CD4-positive, alpha-beta T cell treated with Interferon gamma for 1 hour (primary cell): ENCODE data around the gene ASB13.
"Not testable (repeated sequence)": the region's sequence is repeated elsewhere in the genome, so short reads cannot be mapped to it uniquely, and the experiment has no call there.

ENCODE experiments used
- DNase-seq: peaks from one replicate; pipeline ENCODE4 v3.0.0-alpha.2; 2020

The ASB13 gene

DNA sequence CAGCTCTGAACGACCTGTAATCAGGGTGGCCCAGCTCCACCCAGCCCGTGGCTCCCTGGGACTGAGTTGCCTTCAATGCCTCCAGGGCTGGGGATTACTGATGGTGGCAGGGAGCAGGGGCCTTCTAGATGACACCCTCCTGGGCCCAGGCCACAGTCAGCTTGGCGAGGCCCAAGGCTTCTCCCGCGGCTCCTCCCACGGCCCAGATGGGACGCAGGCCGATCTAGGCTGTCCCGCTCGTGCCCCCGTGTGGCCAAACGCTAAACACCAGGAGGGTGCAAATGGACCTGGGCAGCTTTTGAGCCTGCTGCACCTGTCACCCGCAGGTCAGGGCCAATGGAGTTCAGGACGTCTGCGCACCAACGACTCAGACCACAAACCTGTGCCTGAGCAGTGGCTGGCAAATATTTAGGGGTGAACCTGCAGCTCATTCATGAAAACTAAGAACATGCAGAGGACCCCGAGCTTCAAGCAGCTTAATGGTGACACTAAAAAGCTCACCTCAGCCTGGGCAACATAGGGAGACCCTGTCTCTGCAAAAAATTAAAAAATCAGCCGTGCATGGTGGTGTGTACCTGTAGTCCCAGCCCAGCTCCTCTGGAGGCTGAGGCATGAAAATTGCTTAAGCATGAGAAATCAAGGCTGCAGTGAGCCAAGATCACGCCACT is 43.2 kb downstream of the ASB13 start:
- peak; percentile 74 for DNase-seq

DNA sequence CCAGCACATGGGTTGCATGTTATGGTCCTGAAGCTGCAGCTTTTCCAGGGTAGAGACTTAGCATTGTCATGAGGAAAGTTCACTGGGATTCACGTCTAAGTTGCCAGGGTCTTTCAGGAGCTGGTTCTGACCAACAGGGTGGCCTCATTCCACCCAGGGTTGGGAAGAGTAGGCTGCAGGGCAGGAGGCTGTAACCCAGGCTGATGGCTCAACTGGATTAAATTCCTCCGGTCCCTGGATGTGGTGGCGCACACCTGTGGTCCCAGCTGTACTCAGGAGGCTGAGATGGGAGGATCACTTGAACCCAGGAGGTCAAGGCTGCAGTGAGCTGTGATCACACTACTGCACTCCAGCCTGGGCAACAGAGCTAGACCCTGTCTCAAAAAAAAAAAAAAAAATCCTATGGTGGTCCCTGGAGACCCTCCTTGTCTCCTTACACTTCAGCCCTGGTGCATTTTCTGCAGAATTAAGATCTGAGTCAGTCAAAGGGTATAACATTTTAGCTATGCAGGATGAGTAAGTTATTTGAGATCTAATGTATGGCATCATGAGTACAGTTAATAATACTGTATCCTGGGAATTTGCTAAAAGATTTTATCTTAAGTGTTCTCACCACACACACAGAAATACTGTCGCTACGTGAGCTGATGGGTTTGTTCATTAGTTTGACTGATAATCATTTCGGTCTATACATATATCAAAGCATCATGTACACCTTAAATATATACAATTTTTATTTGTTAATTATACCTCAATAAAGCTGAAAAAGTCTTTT is 44.0 kb downstream of the ASB13 start:
- DNase-seq = no peak

DNA sequence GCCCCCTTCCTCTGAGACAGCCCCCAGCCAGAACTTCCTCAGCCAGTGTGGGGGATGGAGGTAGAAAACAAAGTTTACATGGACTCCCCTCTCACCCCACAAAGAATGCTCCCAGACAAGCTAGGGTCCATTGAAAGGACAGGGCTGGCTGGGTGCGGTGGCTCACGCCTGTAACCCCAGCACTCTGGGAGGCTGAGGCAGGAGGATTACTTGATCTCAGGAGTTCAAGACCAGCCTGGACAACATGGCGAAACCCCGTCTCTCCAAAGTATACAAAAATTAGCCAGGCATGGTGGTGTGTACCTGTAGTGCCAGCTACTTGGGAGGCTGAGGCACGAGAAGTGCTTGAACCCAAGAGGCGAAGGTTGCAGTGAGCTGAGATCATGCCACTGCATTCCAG is 45.0 kb downstream of the ASB13 start:
- DNase-seq = not testable (repeated sequence)

DNA sequence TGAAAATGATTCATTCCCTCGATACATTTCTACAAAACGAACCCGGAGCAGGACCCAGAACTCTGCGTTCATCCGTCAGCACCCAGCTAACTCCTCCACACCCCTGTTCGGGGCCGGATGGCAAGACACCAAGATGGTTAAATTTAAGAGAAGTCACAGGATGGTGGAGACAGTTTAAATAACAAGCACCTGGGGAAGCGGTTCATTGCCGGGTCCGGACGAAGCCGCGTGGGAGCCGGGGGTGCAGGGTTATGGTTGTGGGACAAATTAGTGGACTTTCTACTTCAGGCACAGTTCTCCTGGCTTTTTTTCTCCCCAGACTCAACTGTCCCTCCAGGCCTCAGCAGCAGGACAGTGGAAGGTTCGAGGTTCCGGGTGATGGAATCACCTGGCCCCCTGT is 45.4 kb downstream of the ASB13 start:
- DNase-seq = no peak

DNA sequence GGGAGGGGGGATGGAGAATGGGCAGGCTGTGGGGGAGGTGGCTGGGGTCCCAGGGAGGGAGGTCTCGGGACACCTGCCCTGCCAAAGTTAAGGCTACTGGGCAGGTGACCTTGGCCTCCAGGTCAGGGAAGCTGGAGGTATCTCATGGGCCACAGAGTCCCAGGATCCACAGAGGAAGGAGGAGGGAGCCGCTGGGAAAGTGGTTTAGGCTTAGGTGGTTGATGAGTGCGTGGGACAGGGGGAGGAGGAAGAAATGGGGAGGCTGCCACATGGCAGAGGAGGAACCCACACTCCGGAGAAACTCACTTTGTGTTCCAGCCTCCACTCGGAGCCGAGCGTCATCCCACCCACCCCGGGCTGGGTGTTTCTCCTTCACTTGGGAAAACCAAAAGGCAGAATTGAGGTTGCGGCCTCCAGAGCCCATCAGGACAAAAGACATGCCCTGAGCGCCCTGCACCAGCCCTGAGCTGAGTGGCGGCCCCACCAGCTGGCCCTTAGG is 46.1 kb downstream of the ASB13 start:
- DNase-seq = no peak

DNA sequence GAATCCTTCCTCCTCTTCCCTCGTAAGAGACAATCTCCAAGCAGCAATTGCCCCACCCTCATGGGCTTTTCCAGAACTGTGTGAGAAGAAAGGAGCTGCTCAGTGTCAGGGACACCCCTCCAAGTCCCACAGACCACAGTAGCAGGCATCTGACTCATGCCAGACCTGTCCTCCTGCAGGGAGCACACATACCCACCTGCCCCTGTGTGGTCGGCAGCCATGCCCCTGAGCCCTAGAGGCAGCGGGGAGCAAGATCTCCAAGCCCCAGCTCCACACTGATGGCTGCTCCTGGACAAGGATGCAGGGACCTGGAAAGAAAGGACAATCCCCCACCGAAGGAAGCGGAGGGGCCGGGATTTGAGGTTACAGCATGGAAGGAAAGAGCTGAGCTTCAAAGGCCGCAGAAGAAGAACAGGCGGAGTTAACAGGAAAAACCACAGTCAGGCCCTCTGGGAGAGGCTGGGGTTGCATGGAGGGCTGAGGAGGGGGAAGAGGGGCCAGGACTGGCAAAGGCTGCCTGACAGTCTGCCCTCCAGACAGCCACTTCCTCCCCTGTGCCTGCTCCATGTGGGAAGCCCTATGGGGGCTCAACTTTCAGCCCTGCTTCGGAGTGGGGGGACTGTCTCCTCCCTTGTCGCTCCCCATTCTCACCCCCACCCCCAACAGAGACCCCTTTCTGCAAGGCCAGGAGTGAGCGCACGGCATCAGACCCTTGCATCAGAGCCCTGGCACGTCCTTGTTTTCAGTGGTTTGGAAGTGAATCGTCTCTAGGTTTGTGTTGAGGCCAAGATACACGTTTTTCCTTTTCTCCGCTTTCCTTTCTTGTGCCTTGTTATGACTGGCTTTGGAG is 46.8 kb downstream of the ASB13 start:
- DNase-seq = no peak

DNA sequence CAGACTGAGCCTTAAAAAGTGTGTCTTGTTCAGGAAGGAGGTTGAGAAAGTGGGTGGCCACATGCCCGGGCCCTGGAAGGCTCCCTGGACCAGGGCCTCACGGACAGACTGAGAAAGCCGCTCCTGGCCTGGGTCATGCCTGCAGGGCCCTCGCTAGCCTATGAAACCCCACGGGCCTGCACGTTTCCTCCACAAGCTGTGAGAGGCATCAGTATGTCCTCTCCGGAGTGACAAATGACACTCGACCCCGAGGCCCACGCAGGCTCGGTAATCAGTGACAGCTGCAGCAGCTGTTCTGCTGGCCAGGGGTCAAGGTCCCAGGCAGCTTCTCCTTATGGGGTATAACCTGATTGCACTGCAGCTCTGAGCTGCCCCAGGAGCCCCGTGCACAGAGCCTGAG is 47.6 kb downstream of the ASB13 start:
- DNase-seq = no peak

DNA sequence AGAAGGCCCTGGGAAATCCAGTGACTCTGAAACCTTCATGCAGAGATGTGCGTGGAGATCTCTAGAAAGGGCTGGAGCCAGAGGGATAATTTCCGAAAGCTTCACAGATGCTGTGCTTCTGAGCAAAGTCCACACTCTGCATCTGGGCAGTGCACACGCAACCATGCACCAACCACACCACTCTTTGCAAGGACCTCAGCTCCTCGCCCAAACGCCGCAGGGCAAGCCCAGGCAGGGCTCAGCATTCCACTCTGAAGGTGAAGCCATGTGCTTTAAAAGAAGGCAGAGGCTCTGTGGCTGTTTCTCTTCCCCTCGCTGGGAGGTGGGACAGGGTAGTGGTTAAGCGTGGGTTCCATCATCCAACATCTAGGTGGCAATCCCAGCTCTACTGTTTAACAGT is 48.4 kb downstream of the ASB13 start:
- no peak for DNase-seq

DNA sequence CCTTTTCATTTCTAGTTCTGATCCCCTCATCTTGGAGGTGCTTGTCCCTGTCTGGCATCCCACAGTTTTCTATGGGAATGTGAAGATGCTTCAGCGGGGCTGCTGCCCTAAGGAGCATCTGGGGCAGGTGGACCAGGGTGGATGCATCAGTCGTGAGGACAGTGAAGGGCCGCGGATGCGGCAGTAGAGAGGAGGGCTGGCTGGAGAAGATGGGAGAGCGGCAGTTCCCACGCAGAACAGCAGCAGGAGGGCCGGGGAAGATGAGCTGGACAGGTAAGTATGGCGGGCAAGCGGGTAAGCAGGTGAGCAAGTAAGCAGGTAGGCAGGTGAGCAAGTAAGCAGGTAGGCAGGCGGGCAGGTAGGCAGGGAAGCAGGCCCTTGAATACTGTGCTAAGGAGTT is 48.9 kb downstream of the ASB13 start:
- no peak for DNase-seq

DNA sequence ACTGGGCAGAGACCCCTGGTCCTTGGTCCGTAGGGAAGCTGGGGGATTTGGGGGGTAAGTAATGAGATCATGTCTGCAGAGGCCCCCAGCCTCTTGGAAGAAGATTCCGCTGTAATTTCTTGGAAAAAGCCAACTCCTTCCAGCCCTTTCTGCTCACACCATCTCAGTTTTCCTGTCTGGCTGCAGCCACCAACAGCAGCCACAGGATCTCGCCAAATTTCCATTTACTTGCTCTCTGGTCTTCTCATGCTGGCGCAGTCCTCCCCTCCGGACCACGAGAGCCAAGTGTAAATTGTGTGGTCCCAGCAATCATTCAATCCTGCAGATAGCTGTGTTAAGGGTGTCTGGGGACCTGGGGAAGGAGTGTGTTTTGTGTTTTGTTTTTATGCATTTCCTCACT is 49.6 kb downstream of the ASB13 start:
- DNase-seq = no peak

DNA sequence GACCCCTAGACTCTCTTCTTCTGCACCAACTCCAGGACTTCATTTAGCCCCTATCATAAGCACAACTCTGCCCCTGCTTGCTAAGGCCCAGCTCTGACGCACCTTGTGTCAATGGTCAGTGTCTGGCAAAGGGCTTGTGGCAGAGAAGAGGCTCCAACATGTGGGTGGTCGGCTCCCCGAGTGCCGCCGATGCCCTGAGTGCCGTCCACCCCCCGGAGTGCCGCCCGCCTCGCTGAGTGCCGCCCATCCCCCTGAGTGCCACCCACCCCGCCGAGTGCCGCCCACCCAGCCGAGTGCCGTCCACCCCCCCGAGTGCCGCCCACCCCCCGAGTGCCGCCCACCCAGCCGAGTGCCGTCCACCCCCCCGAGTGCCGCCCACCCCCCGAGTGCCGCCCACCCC is 50.3 kb downstream of the ASB13 start:
- no peak for DNase-seq

DNA sequence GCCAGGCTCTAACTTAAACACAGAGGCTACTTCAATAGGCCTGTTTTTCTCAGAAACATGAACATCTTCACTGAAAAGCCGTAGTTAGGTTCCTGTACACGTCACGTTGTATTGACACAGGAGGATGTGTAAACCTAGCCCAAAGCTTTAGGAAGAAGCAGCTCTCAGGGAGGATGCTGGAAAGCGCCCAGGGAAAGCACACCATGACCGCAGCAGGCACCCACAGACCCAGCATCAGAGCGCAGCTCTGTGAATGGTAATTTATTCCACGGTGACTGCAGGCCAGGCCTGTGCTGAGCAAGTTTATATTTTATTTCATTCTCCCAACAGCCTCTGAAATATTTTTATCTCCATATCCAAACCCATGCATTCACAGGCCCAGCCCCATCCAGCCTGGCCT is 51.1 kb downstream of the ASB13 start:
- DNase-seq = no peak

DNA sequence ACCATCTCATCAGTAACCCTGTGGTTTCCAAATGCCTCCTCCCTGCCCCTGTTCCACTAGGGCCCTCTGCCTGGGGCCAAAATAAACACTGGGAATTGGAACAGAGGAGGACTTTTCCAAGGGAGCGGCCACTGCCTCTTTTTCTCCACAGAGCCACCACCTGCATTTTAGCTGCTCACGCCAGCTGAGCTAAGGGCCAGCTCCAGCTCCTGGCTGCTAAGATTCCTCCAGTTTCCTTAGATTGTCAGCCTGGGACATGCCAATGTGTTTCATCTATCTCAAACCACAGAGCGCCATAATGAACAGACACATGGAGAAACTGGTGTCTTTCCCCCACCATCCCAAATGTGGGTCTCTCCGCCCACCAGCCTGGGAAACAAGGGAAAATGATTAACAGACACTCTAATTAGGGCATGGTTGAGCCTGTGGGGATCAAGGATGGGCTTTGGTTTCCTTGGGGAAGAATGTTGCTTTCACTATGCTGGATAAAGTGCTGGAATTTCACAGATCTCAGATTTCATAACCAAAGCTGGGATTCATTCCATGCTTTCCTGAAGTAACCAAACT is 52.2 kb downstream of the ASB13 start:
- no peak for DNase-seq

DNA sequence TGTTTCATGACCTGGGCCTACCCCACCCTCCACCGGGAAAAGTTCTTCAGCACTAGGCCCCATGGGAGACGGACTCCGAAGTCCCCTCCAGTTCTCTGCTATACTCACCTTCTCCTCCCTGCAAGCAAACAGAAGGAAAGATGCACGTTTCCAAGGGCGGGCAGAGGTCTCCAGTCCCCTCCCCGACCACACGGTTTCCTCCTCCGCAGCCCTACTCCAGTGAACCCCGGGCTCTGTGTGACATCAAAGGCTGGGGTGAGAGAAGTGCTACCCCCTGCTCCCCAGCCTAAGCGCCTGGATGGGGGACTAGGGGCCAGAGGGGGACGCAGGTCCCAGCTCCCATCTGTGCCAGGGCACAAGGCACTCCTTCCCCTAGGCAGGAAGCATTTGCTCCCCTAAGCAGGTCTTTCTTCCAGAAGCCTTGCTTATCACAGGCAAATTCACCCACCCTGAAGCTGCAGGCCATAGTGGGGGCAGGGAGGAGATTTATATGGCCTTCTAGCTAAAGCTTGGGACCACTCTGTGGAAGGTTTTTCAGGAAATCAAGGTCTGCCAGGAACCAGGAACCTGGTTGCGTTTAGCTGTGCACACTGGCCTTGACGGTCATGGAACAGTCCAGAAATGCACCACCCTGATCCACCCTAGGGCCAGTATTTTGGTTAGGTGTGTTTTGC is 52.8 kb downstream of the ASB13 start:
- DNase-seq = no peak

DNA sequence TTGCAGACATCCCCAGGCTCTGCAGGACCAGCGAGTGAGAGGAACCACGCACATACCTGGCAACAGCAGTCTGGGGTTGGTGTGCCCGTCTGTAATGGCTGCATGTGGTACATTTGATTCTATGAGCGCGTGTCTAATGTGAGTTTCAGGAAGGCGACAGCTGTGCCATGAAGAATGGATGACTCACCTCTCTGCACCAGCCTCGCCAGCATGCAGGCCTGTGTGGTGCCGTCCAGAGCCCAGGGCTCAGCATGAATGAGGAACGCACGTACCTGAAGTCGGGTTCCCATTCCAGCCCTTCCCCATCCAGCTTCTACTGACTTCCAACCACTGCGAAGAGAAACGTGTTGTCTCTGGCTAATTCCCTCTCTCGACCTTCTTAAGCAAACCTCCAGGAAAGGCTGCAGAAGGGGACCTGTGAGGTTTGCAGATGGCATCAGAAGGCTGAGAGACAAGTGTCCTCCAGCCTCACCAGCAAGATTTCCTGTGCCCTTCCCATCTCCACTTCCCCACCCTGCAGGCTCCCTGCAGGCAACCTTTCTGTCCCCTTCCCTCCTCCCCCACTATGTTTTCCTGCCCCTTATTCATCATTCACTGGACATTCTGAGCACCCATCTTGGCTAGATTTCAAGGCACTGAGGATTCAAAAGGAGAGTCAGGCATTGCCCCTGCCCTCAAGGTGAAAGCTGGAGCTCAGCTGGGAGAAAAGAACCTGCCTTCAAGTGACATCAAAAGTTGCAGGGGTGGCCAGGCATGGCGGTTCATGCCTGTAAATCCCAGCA is 54.3 kb downstream of the ASB13 start:
- no peak for DNase-seq

DNA sequence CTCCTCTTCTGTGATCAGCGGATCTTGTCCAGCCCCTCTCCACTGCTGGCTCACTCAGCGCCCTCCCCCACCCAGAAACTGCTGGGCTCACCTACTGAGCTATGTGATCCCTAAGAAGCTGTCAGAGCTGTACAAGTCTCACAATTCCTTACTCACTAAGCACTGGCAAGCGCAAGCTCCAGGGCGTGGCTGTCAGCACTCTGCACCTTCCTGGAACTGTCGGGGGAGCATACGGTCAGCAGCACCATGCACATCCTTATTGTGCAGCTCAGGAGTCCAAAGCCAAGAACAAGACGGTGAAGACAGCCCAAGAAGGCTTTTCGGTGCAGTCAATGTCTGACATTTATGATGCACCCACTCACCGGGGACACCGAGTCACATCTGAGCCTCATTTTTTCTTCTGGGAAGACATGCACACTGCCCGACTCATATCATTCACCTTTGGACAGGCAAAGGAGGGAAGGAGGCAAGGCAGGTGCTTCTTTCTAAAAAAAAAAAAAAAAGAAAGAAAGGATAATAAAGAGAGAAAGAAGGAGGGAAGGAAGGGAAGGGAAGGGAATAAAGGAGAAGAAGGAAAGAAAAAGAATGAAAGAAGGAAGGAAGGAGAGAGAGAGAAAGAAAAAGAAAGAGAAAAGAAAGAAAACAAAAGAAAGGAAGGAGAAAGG is 56.3 kb downstream of the ASB13 start:
- DNase-seq = no peak

DNA sequence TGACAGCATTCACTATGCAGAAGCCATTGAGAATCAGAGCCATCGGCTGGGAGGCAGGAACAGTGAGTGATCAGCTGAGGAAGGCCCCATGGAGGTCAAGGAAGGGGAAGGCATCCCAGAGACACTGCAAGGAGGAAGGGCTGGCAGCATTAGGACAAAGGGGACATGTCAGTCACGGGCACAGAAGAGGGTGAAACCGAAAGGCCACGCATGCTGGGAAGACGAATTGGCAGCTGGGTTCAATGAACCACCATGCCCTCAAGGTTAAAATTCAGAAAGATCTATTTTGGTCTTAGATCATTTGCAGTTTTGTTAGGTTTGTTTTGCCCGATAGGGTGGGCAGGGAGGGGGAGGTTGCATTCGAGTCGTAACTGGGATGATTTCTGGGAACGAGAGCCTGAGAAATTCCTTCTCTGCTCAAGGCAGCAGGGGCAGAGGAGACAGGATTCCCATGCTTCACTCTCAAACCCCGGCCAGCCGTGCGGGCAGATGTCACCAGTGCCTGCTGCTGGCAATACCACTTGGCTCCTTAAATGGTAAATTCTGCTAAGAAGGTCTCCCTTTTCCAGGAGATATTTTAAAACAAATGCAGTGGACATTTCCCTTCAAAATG is 57.7 kb downstream of the ASB13 start:
- no peak for DNase-seq

DNA sequence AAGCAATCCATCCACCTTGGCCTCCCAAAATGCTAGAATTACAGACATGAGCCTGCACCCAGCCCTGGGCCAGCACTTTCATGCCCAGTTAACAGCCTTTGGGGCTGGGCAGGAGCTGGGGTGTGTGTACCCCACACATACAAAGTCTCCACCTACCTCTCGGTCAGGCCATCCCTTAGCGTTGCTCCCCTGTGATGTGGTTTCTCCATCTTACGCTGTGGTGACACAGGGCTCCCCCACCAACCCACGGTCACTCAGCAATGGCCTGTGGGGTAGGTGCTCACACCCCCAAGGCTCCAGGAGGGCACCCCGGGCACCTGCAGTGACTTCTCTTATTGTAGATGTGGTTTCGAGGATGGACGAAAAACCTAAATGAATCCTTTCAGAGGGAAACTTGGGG is 58.8 kb downstream of the ASB13 start:
- DNase-seq = no peak

DNA sequence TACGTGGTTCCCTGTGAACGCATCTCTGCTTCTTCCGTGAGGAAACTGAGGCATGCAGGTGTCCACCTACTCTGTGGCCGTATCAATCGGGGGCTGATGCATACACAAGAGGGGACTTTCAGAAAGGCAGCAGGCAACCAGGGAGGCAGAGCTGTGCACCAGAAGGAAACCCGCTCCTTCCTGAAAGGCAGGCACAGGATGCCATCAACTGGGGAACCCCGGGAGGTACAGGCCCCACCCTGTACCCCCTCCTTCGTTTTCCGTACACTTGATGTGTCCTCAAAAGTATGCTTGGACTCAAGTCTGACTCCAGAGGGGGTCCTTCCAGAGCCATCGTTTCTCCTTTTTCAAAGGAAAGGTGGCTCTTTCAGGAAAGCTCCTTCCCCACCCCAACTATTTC is 59.5 kb downstream of the ASB13 start:
- no peak for DNase-seq

DNA sequence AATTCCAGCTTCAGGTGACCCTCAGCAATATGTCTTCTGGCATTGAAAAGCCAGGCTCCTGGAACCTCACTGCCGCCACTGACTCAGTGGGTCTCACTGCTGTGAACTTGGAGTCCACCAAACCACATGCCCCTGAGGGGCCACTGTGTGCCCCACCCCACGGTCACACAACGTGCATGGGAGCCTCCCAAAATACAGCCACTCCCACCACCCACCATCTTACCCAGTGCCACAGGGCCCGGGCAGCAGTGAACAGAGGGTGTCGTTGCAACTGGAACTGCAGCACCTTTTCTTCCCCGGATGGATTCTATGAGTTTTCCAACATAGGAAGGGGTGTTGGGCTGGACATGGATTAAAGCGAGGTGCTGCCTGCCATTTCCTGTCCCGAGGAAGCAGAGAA is 60.1 kb downstream of the ASB13 start:
- no peak for DNase-seq

DNA sequence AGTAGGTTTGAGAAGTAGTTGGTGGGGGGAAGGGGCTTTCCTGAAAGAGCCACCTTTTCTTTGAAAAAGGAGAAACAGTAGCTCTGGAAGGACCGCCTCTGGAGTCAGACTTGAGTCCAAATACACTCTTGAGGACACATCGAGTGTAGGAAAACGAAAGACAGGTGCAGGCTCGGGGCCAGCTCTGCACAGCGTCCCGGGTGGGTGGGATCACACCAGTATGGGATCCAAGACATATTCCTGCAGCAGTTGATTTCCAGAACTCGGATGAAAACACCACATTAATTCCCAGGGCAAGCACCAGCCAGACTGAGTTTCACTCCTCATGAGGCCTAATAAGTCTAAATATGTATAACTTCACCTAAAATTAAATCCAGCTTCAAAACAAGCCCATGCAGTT is 61.4 kb downstream of the ASB13 start:
- DNase-seq = no peak
